C4-2B (cell line): Measurements from ENCODE around the gene VDAC2.
"Not testable (repeated sequence)": the region's sequence is repeated elsewhere in the genome, so short reads cannot be mapped to it uniquely, and the experiment has no call there.

Source experiments
- H3K27ac ChIP-seq: fragments of 450-650 bp; 2 replicates; pipeline ENCODE4 v1.5.1; 2017
- CTCF ChIP-seq: fragments of 450-650 bp; conservative IDR thresholded peaks from 2 replicates; pipeline ENCODE4 v1.5.1; 2017; ENCODE audit warnings: mild to moderate bottlenecking
- ZFX ChIP-seq: fragments of 450-650 bp; IDR thresholded peaks from 2 replicates; pipeline ENCODE4 v1.6.1; 2017

The VDAC2 gene

GRCh38 chr10:75202321-75203045 lies 8.1 kb upstream of the VDAC2 start:
- TF ChIP-seq ZFX, result no peak
- TF ChIP-seq CTCF, result no peak
- no peak overlapping the region for H3K27ac ChIP-seq

DNA sequence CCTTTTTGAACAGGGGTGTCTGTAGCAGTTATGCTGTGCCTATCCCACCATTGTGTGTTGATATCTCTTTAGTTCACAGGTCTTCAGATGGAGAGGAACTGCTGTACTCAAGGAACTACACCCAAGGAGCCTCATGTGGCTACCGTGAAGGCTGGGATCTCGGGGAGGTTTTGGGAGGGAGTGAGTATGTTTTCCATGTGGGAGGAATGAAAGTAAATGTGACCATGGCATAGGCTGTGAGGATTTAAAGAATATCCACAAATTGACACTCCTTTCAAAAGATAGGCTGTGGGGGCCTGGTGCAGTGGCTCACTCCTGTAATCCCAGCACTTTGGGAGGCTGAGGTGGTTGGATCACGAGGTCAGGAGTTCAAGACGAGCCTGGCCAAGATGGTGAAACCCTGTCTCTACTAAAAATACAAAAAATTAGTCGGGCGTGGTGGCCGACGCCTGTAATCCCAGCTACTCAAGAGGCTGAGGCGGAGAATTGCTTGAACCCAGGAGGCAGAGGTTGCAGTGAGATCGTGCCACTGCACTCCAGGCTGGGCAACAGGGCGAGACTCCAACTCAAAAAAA lies 7.5 kb upstream of the VDAC2 start:
- not testable (repeated sequence) for H3K27ac ChIP-seq

DNA sequence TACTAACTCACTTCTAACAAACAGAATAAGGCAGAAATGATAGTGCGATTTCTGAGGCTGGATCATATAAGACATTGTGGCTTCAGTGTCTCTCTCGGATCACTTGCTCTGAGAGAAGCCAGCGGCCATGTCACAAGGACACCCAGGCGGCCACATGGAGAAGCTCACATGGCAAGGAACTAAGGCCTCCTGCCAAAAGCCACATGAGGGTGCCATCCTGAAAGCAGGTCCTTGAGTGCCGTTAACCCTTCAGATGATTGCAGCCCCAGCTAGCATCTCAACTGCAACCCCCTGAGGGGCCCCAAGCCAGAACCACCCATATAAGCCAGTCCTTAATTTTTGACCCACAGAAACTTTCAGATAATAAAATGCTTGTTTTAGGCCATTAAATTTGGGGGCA lies 6.9 kb upstream of the VDAC2 start:
- H3K27ac ChIP-seq, result no peak overlapping the region
- TF ChIP-seq ZFX (no peak), CTCF (no peak)

- TF ChIP-seq CTCF (no peak), ZFX (no peak)
- no peak overlapping the region for H3K27ac ChIP-seq
Observed at GRCh38 chr10:75205908-75206307, 4.7 kb upstream of the VDAC2 start.

- H3K27ac ChIP-seq, result 0 out of 2 replicates have a peak overlapping the region, but pooled peaks have one; percentile 3
Observed at GRCh38 chr10:75206638-75207037, 4.0 kb upstream of the VDAC2 start.

GRCh38 chr10:75207079-75207856 lies 3.3 kb upstream of the VDAC2 start:
- H3K27ac ChIP-seq, result no peak overlapping the region
- no peak for TF ChIP-seq CTCF
- no peak for TF ChIP-seq ZFX

- no peak overlapping the region for H3K27ac ChIP-seq
- TF ChIP-seq CTCF (no peak), ZFX (no peak)
Observed at GRCh38 chr10:75207857-75208144, 2.8 kb upstream of the VDAC2 start.

GRCh38 chr10:75208181-75208580 lies 2.4 kb upstream of the VDAC2 start:
- no peak overlapping the region for H3K27ac ChIP-seq
- TF ChIP-seq ZFX, result no peak
- TF ChIP-seq CTCF, result no peak
